Suprapubic skin (tissue), 4 donors: ENCODE results near the gene HIVEP3.

Experiments used
- EP300 ChIP-seq: sonication (generic); formaldehyde crosslinking; IDR thresholded peaks from one replicate; pipeline ENCODE4 v1.6.1; 2017; ENCODE audit warnings: antibody characterized with exemption
- POLR2AphosphoS5 ChIP-seq, 3 donors: sonication (generic); formaldehyde crosslinking; IDR thresholded peaks; one replicate each; pipeline ENCODE4 v1.6.1; 2017; ENCODE audit warnings: antibody characterized with exemption in 3 of 3
- TF ChIP-seq, protein P1 (sequence below), 2 donors: fragments of 200-600 bp in 1 of 2; fragments of 450-650 bp in 1 of 2; sonication (generic) in 1 of 2; IDR thresholded peaks; one replicate each; pipeline ENCODE4 v1.5.1; 2016 to 2019; ENCODE audit warnings: antibody characterized with exemption in 2 of 2, mild to moderate bottlenecking in 1 of 2, moderate library complexity in 1 of 2

DNA sequence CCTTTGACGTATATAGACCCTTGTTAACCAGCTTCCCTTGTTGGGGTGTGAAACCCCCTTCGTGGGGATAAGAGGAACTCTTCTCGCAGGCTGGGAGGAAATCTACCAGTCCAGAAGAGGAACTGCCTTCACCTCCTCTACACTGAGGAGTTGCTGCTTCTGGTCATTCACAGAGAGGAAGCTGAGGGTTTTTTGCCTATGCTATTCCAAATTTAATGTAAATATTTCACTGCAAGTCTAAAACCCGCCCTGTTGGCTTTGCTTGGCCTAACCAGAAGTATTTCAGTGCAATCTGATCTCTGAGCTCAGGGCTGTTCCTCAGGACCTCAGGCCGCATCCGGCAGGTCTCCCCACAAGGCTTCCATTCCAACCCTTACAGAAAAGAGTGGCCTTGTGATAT lies 150.1 kb downstream of the HIVEP3 start:
- TF ChIP-seq, protein P1, sequence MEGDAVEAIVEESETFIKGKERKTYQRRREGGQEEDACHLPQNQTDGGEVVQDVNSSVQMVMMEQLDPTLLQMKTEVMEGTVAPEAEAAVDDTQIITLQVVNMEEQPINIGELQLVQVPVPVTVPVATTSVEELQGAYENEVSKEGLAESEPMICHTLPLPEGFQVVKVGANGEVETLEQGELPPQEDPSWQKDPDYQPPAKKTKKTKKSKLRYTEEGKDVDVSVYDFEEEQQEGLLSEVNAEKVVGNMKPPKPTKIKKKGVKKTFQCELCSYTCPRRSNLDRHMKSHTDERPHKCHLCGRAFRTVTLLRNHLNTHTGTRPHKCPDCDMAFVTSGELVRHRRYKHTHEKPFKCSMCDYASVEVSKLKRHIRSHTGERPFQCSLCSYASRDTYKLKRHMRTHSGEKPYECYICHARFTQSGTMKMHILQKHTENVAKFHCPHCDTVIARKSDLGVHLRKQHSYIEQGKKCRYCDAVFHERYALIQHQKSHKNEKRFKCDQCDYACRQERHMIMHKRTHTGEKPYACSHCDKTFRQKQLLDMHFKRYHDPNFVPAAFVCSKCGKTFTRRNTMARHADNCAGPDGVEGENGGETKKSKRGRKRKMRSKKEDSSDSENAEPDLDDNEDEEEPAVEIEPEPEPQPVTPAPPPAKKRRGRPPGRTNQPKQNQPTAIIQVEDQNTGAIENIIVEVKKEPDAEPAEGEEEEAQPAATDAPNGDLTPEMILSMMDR (IDR thresholded peaks at IDR 0.05): no peak
- no peak for TF ChIP-seq POLR2AphosphoS5 (IDR thresholded peaks at IDR 0.05)
- TF ChIP-seq EP300: no peak
